OCI-LY3 (cell line): ENCODE data around the gene ACO1.

Experiments
- H2AFZ ChIP-seq: fragments of 200-600, 300-600 bp; shearing (Covaris generic); 2 replicates; pipeline ENCODE4 v1.6.0; 2014; ENCODE audit warnings: antibody characterized with exemption, low read depth, low read length
- H3K27ac ChIP-seq: fragments of 200-600, 300-600 bp; sonication (generic); 2 replicates; pipeline ENCODE4 v1.5.1; 2014; ENCODE audit warnings: mild to moderate bottlenecking, low read length, moderate library complexity, mixed read lengths
- H3K27me3 ChIP-seq: fragments of 200-600, 300-600 bp; sonication (generic); 2 replicates; pipeline ENCODE4 v1.6.1; 2014; ENCODE audit warnings: low read depth, low read length, mixed read lengths
- H3K36me3 ChIP-seq: fragments of 200-600, 300-600 bp; sonication (generic); replicated peaks from 2 replicates; pipeline ENCODE3; 2014; ENCODE audit warnings: low read depth, low read length, mixed read lengths
- H3K4me1 ChIP-seq: fragments of 300-600, 200-600 bp; sonication (generic); 2 replicates; pipeline ENCODE4 v1.6.1; 2014; ENCODE audit warnings: low read length, mixed read lengths
- H3K4me2 ChIP-seq: fragments of 200-600, 300-600 bp; sonication (generic); 2 replicates; pipeline ENCODE4 v1.6.1; 2014; ENCODE audit warnings: low read length, mixed read lengths
- H3K4me3 ChIP-seq: fragments of 300-600, 200-600 bp; sonication (generic); 2 replicates; pipeline ENCODE4 v1.5.1; 2014; ENCODE audit warnings: antibody characterized with exemption, mild to moderate bottlenecking, low read length, moderate library complexity
- H3K79me2 ChIP-seq: fragments of 300-600, 200-600 bp; shearing (Covaris generic); 2 replicates; pipeline ENCODE4 v1.6.1; 2014; ENCODE audit warnings: mild to moderate bottlenecking, low read length, mixed read lengths
- H3K9ac ChIP-seq: fragments of 300-600, 200-600 bp; shearing (Covaris generic); 2 replicates; pipeline ENCODE4 v1.6.0; 2014; ENCODE audit warnings: mild to moderate bottlenecking, low read length, moderate library complexity
- H3K9me3 ChIP-seq: fragments of 200-600, 300-600 bp; shearing (Covaris generic); 2 replicates; pipeline ENCODE4 v1.6.1; 2014; ENCODE audit warnings: low read length, mixed read lengths; ENCODE audit not compliant: insufficient read depth
- H4K20me1 ChIP-seq: fragments of 200-600, 300-600 bp; sonication (generic); 2 replicates; pipeline ENCODE4 v1.6.1; 2016; ENCODE audit warnings: low read length, mixed read lengths; ENCODE audit not compliant: insufficient read depth
- EZH2phosphoT487 ChIP-seq: fragments of 200-600 bp; shearing (Covaris generic); IDR thresholded peaks from 2 replicates; pipeline ENCODE4 v1.6.1; 2018; ENCODE audit warnings: antibody characterized with exemption, mixed run types, low read depth
- TF ChIP-seq, protein P1 (sequence below): fragments of 200-600, 300-600 bp; sonication (generic); IDR thresholded peaks from 2 replicates; pipeline ENCODE4 v1.5.1; 2014; ENCODE audit warnings: antibody characterized with exemption, low read length, low read depth

The ACO1 gene

DNA sequence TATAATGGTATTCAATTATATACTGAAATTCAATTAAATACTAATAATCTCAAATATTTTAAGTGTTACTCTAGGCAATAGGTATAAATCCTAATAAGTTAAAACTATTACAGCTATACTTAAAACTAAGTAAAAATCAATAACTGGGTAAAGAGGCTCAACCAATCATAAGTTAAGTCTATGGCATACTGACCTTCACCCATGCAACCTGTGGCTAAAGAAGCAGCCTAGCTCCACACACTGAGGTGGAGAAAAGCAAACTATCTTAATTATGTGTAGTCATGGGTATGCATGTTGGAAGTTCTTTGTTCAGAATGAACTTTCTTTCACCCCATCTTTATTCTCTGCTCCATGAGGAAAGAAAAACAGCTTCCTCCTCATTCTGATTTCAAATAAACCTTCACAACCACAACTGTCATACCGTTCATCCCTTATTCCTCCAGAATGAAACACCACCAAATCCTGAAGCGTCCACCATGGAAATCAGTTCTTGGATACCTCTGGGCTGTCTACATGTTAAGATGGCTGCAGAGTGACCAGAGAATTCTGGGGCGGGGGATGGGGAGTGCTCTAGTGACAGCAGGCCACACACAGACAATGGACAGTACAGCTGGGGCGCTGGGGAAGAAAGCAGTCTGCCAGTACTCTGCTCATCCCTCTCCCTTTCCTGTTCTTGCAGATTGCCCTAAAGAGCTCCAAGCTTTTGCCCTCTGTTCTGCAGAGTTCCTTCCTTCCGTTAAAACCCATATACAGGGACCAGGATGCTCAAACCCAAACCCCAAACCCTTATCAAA, 79.3 kb downstream of the ACO1 start:
- H3K9me3 ChIP-seq, result no peaks in the 10 kb centered on the region
- H3K36me3 ChIP-seq, result no peaks in the 10 kb centered on the region
- no peak overlapping the region for H3K4me3 ChIP-seq
- H3K27me3 ChIP-seq, result no peaks in the 10 kb centered on the region
- H2AFZ ChIP-seq, result no peak overlapping the region
- H3K4me2 ChIP-seq, result no peak overlapping the region
- no peaks in the 10 kb centered on the region for H3K4me1 ChIP-seq
- H3K79me2 ChIP-seq, result no peaks in the 10 kb centered on the region
- H3K9ac ChIP-seq, result no peak overlapping the region
- no peak overlapping the region for H3K27ac ChIP-seq
- H4K20me1 ChIP-seq, result no peaks in the 10 kb centered on the region
- TF ChIP-seq, protein P1, sequence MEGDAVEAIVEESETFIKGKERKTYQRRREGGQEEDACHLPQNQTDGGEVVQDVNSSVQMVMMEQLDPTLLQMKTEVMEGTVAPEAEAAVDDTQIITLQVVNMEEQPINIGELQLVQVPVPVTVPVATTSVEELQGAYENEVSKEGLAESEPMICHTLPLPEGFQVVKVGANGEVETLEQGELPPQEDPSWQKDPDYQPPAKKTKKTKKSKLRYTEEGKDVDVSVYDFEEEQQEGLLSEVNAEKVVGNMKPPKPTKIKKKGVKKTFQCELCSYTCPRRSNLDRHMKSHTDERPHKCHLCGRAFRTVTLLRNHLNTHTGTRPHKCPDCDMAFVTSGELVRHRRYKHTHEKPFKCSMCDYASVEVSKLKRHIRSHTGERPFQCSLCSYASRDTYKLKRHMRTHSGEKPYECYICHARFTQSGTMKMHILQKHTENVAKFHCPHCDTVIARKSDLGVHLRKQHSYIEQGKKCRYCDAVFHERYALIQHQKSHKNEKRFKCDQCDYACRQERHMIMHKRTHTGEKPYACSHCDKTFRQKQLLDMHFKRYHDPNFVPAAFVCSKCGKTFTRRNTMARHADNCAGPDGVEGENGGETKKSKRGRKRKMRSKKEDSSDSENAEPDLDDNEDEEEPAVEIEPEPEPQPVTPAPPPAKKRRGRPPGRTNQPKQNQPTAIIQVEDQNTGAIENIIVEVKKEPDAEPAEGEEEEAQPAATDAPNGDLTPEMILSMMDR, result no peak
- no peak for TF ChIP-seq EZH2phosphoT487

DNA sequence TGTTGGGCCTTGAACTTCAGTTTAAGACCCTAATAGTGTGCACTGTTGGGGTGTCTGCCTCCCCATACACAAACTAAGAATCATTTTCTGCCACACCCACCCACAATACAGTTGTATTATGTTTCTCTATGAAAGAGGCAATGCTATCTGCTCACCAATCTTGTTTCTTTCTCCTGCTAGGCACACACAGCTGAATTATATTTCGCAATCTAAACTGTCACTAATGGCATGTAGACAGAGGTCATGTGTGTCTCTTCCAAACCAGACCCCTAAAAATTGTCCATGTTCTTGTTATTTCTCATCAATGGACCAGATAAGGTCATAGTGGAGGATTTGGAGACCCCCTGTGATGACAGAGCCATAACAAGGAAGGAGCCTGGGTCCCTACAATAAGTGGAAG, 84.3 kb downstream of the ACO1 start:
- Histone ChIP-seq H3K36me3 (no peaks in the 10 kb centered on the region), H3K9ac (no peak overlapping the region), H3K9me3 (no peaks in the 10 kb centered on the region), H3K79me2 (no peaks in the 10 kb centered on the region), H3K27me3 (no peaks in the 10 kb centered on the region), H3K4me1 (no peaks in the 10 kb centered on the region), H3K4me3 (no peak overlapping the region), H3K4me2 (no peak overlapping the region), H2AFZ (no peak overlapping the region), H3K27ac (no peak overlapping the region), H4K20me1 (no peaks in the 10 kb centered on the region)
- TF ChIP-seq EZH2phosphoT487, result no peak
- TF ChIP-seq, protein P1, result no peak

DNA sequence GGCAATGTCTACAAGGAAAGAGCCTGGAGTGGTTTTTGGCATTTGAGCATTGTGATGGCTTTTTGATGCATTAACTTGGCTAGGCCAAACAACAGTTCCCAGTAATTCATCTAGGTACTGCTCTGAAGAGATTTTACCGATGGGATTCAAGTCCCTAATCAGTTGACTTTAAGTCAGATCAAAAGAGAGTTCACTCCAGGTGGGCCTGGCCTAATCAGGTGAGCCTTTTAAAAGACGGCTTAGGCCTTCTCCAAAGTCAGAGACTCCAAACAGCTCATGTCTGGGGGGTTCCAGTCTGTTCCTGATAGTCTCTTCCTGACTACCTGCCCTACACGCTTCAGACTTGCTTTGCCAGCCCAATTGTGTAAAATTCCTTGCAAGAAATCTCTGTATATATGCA, 87.9 kb downstream of the ACO1 start:
- no peak overlapping the region for H3K9ac ChIP-seq
- H4K20me1 ChIP-seq, result no peaks in the 10 kb centered on the region
- no peaks in the 10 kb centered on the region for H3K36me3 ChIP-seq
- no peaks in the 10 kb centered on the region for H3K9me3 ChIP-seq
- 0 out of 2 replicates have a peak, but pooled peaks cover 6% of the 10 kb centered on the region for H3K4me1 ChIP-seq
- no peaks in the 10 kb centered on the region for H3K27me3 ChIP-seq
- H3K79me2 ChIP-seq, result no peaks in the 10 kb centered on the region
- H3K4me3 ChIP-seq, result no peak overlapping the region
- H3K4me2 ChIP-seq, result no peak overlapping the region
- TF ChIP-seq EZH2phosphoT487, result no peak
- TF ChIP-seq, protein P1, result no peak
- H2AFZ ChIP-seq, result no peak overlapping the region
- no peak overlapping the region for H3K27ac ChIP-seq

DNA sequence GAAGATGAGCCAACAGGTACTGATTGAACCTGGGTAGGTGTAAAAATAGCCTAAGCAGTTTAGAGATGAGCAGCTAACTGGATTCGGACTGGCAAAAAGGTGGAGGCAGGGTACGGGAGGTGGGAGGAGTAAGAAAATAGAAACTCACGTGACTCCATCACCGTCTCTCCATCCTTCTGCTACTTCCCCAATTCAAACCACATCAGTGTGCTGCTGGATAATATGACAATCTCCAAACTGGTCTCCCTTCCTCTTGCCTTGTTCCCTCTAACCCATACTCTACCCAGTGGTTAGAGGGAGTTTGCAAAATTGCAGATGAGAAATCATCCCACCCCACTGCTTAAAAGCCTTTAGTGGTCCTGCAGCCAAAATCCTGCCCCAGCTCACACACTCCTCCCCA, 98.9 kb downstream of the ACO1 start:
- TF ChIP-seq, protein P1, result no peak
- TF ChIP-seq EZH2phosphoT487, result no peak
- Histone ChIP-seq H3K4me3 (peak overlapping the region; percentile 36), H3K4me1 (peaks cover 14% of the 10 kb centered on the region), H3K9ac (no peak overlapping the region), H2AFZ (peak overlapping the region; percentile 90), H3K4me2 (peak overlapping the region; percentile 62), H3K9me3 (no peaks in the 10 kb centered on the region), H4K20me1 (no peaks in the 10 kb centered on the region), H3K27me3 (no peaks in the 10 kb centered on the region), H3K36me3 (no peaks in the 10 kb centered on the region), H3K27ac (no peak overlapping the region), H3K79me2 (no peaks in the 10 kb centered on the region)
